WTC11 (cell line): ENCODE measurements around the gene TRIM2. TPM values are rescaled to one million over a fixed set of nuclear protein-coding genes. Genes with fewer than 3 reads are reported as not detected.
A peak's percentile ranks its signal among the peaks of the same experiment; 100 is the strongest.

Experiments used
- ATAC-seq: fragments of 200-7000 bp; cut with Tn5 transposase; 2 replicates; pipeline ENCODE4 v1.10.0; 2021; ENCODE audit warnings: mild to moderate bottlenecking, moderate library complexity
- CTCF ChIA-PET: fragments of 300-600 bp; sonication (Branson Sonifier 250); formaldehyde crosslinking; loops from one replicate; lab custom pipeline; 2021; ENCODE audit warnings: antibody characterized with exemption; lab: Charles Lee
- POLR2A ChIA-PET: fragments of 350-600 bp; sonication (Branson Sonifier 250); formaldehyde crosslinking; loops from one replicate; lab custom pipeline; 2021; ENCODE audit warnings: antibody characterized with exemption; lab: Charles Lee
- DNase-seq: peaks from one replicate; pipeline ENCODE4 v3.0.0; 2021; ENCODE audit warnings: low spot score
- H3K27ac Mint-ChIP-seq: 2 replicates; pipeline ENCODE4 v1.8.0; 2021; ENCODE audit warnings: mixed read lengths
- H3K27me3 Mint-ChIP-seq: 2 replicates; pipeline ENCODE4 v1.8.0; 2021; ENCODE audit warnings: low read depth, mild to moderate bottlenecking, moderate library complexity, mixed read lengths
- H3K36me3 Mint-ChIP-seq: 2 replicates; pipeline ENCODE4 v1.8.0; 2021; ENCODE audit warnings: mixed read lengths
- H3K4me1 Mint-ChIP-seq: 2 replicates; pipeline ENCODE4 v1.8.0; 2022; ENCODE audit warnings: mixed read lengths
- H3K4me3 Mint-ChIP-seq: 2 replicates; pipeline ENCODE4 v1.8.0; 2021; ENCODE audit warnings: mild to moderate bottlenecking, moderate library complexity, mixed read lengths
- H3K9me3 Mint-ChIP-seq: 2 replicates; pipeline ENCODE4 v1.8.0; 2021; ENCODE audit warnings: mixed read lengths
- CDX4 ChIP-seq: fragments of 250-450 bp; sonication (Bioruptor Pico); IDR thresholded peaks from 2 replicates; pipeline ENCODE4 v1.9.0; 2021; ENCODE audit warnings: moderate library complexity, mild to moderate bottlenecking, inconsistent platforms, borderline replicate concordance
- CTCF ChIP-seq: fragments of 200-600 bp; IDR thresholded peaks from 2 replicates; pipeline ENCODE4 v1.8.0; 2022; ENCODE audit warnings: antibody characterized with exemption
- ELF4 ChIP-seq: sonication (generic); formaldehyde crosslinking; IDR thresholded peaks from 2 replicates; pipeline ENCODE4 v1.8.1; 2022; ENCODE audit warnings: low read depth, mild to moderate bottlenecking, moderate library complexity, missing genetic modification reagents
- ETV6 ChIP-seq: sonication (generic); formaldehyde crosslinking; IDR thresholded peaks from 2 replicates; pipeline ENCODE4 v1.8.1; 2022; ENCODE audit warnings: mild to moderate bottlenecking, missing genetic modification reagents
- FOXJ3 ChIP-seq: sonication (generic); formaldehyde crosslinking; IDR thresholded peaks from 2 replicates; pipeline ENCODE4 v1.9.0; 2021; ENCODE audit warnings: missing genetic modification reagents, mild to moderate bottlenecking, borderline replicate concordance
- KAT7 ChIP-seq: sonication (generic); formaldehyde crosslinking; IDR thresholded peaks from 2 replicates; pipeline ENCODE4 v1.8.1; 2023; ENCODE audit warnings: missing genetic modification reagents, mild to moderate bottlenecking, borderline replicate concordance
- NFE2L1 ChIP-seq: sonication (generic); formaldehyde crosslinking; IDR thresholded peaks from 2 replicates; pipeline ENCODE4 v1.8.1; 2023; ENCODE audit warnings: missing genetic modification reagents
- OVOL2 ChIP-seq: fragments of 250-450 bp; sonication (Bioruptor Pico); IDR thresholded peaks from 2 replicates; pipeline ENCODE4 v1.9.0; 2021; ENCODE audit warnings: mild to moderate bottlenecking, borderline replicate concordance
- RELA ChIP-seq: sonication (generic); formaldehyde crosslinking; IDR thresholded peaks from 2 replicates; pipeline ENCODE4 v1.8.1; 2022; ENCODE audit warnings: missing genetic modification reagents, mild to moderate bottlenecking, borderline replicate concordance
- SMAD3 ChIP-seq: sonication (generic); formaldehyde crosslinking; IDR thresholded peaks from 2 replicates; pipeline ENCODE4 v1.8.0; 2022; ENCODE audit warnings: missing genetic modification reagents, mild to moderate bottlenecking, borderline replicate concordance
- SMAD4 ChIP-seq: sonication (generic); formaldehyde crosslinking; IDR thresholded peaks from 2 replicates; pipeline ENCODE4 v1.8.0; 2022; ENCODE audit warnings: mild to moderate bottlenecking, missing genetic modification reagents
- TEAD1 ChIP-seq: sonication (generic); formaldehyde crosslinking; IDR thresholded peaks from 2 replicates; pipeline ENCODE4 v1.8.0; 2022; ENCODE audit warnings: mild to moderate bottlenecking, missing genetic modification reagents
- TP53 ChIP-seq: sonication (generic); formaldehyde crosslinking; IDR thresholded peaks from 2 replicates; pipeline ENCODE4 v1.8.1; 2023; ENCODE audit warnings: mild to moderate bottlenecking, missing genetic modification reagents
- USF1 ChIP-seq: sonication (generic); formaldehyde crosslinking; IDR thresholded peaks from 2 replicates; pipeline ENCODE4 v1.8.0; 2022; ENCODE audit warnings: mild to moderate bottlenecking, missing genetic modification reagents
- USF2 ChIP-seq: sonication (generic); formaldehyde crosslinking; IDR thresholded peaks from 2 replicates; pipeline ENCODE4 v1.8.1; 2023; ENCODE audit warnings: mild to moderate bottlenecking, missing genetic modification reagents, moderate library complexity
- ZBTB21 ChIP-seq: sonication (generic); formaldehyde crosslinking; IDR thresholded peaks from 2 replicates; pipeline ENCODE4 v1.8.1; 2023; ENCODE audit warnings: mild to moderate bottlenecking, missing genetic modification reagents, borderline replicate concordance
- ZBTB43 ChIP-seq: sonication (generic); formaldehyde crosslinking; IDR thresholded peaks from 2 replicates; pipeline ENCODE4 v1.8.1; 2023; ENCODE audit warnings: mild to moderate bottlenecking, missing genetic modification reagents
- ZNF263 ChIP-seq: sonication (generic); formaldehyde crosslinking; IDR thresholded peaks from 2 replicates; pipeline ENCODE4 v1.8.1; 2022; ENCODE audit warnings: low read depth, mild to moderate bottlenecking, moderate library complexity, missing genetic modification reagents
- ZNF281 ChIP-seq: sonication (generic); formaldehyde crosslinking; IDR thresholded peaks from 2 replicates; pipeline ENCODE4 v1.8.0; 2023; ENCODE audit warnings: mild to moderate bottlenecking, missing genetic modification reagents
- ZNF317 ChIP-seq: sonication (generic); formaldehyde crosslinking; IDR thresholded peaks from 2 replicates; pipeline ENCODE4 v1.8.1; 2023; ENCODE audit warnings: low read depth, mild to moderate bottlenecking, moderate library complexity, missing genetic modification reagents, borderline replicate concordance
- ZNF396 ChIP-seq: fragments of 250-450 bp; sonication (Bioruptor Pico); IDR thresholded peaks from 2 replicates; pipeline ENCODE4 v1.8.0; 2021; ENCODE audit warnings: mild to moderate bottlenecking, moderate library complexity, borderline replicate concordance
- total RNA-seq: library from RNA; stranded (reverse); gene quantifications from 3 replicates; pipeline ENCODE4 v1.2.3, GENCODE V29; 2021

TRIM2 gene
- total RNA-seq, 1 experiment from 2014 or later = 54.5 TPM

- no peaks in the 10 kb centered on the region for H3K36me3 Mint-ChIP-seq
- ChIA-PET POLR2A (no interaction called here), CTCF (interaction anchor here (1.1 to 3.2 kb wide), 3 partner anchors 110 to 407 kb away, joined by 4 to 14 read pairs (median 4); no protein-coding TSS in a partner anchor)
- no peak for TF ChIP-seq OVOL2 (CRISPR knock-in tag)
- no peak for TF ChIP-seq ZNF396 (CRISPR knock-in tag)
- TF ChIP-seq ZNF281 = no peak
- no peak for TF ChIP-seq ZBTB43 (CRISPR knock-in tag)
- TF ChIP-seq SMAD3 (CRISPR knock-in tag) = no peak
- TF ChIP-seq TP53 (CRISPR knock-in tag) = no peak
- no peak for TF ChIP-seq ELF4 (CRISPR knock-in tag)
- TF ChIP-seq SMAD4 (CRISPR knock-in tag) = no peak
- no peak for TF ChIP-seq CTCF
- ATAC-seq = no peak
- H3K27ac Mint-ChIP-seq = no peak overlapping the region
- peaks cover 27% of the 10 kb centered on the region for H3K4me1 Mint-ChIP-seq
- H3K27me3 Mint-ChIP-seq = no peaks in the 10 kb centered on the region
- no peak overlapping the region for H3K4me3 Mint-ChIP-seq
- DNase-seq = no peak
- no peaks in the 10 kb centered on the region for H3K9me3 Mint-ChIP-seq
Observed at GRCh38 chr4:153342751-153343552, 138.7 kb downstream of the TRIM2 start.

- ChIA-PET CTCF (interaction anchor here (0.8 to 2.7 kb wide), 14 partner anchors 34 to 304 kb away, joined by 3 to 8 read pairs (median 3); partner anchors contain the start of gene TMEM131L), POLR2A (interaction anchor here (0.6 kb wide), 1 partner anchor 107 kb away, joined by 5 read pairs; no protein-coding TSS in a partner anchor)
- H3K9me3 Mint-ChIP-seq = no peaks in the 10 kb centered on the region
- H3K27me3 Mint-ChIP-seq = no peaks in the 10 kb centered on the region
- no peaks in the 10 kb centered on the region for H3K36me3 Mint-ChIP-seq
- ATAC-seq = peak; percentile 90
- H3K4me3 Mint-ChIP-seq = peak within 1 kb of the TSS; percentile 87
- peak within 1 kb of the TSS; percentile 94 for H3K27ac Mint-ChIP-seq
- H3K4me1 Mint-ChIP-seq = peaks cover 33% of the 10 kb centered on the region
- peak; percentile 96 for DNase-seq
- TF ChIP-seq KAT7 (CRISPR knock-in tag) (no peak; the same call in 1 of the 2 replicates), ZBTB21 (CRISPR knock-in tag) (peak; percentile 87; the same call in 1 of the 2 replicates), ZNF317 (CRISPR knock-in tag) (0 out of 2 replicates have a peak, but pooled peaks have one; percentile 16), FOXJ3 (CRISPR knock-in tag) (no peak), ZNF263 (CRISPR knock-in tag) (no peak), ELF4 (CRISPR knock-in tag) (peak; percentile 76; the same call in 1 of the 2 replicates), USF1 (CRISPR knock-in tag) (no peak), TEAD1 (CRISPR knock-in tag) (peak; percentile 36; the same call in 1 of the 2 replicates), NFE2L1 (CRISPR knock-in tag) (peak; percentile 41; the same call in 1 of the 2 replicates), CDX4 (CRISPR knock-in tag) (no peak), ZBTB43 (CRISPR knock-in tag) (no peak), ETV6 (CRISPR knock-in tag) (peak; percentile 79), RELA (CRISPR knock-in tag) (no peak), USF2 (CRISPR knock-in tag) (0 out of 2 replicates have a peak, but pooled peaks have one; percentile 12)
Observed at GRCh38 chr4:153344131-153345011, 140.1 kb downstream of the TRIM2 start, which contains the start of gene MND1. MND1 (plus strand) TSS chr4:153344688; CDS start chr4:153344738, 50 bp downstream.
